K562 (cell line): ENCODE data around the gene GSG1. TPM values are rescaled to one million over a fixed set of nuclear protein-coding genes. Genes with fewer than 3 reads are reported as not detected.

ENCODE experiments used
- ATAC-seq: fragments of 200-7000 bp; cut with Tn5 transposase; 3 replicates; pipeline ENCODE4 v1.9.1; 2020; ENCODE audit warnings: moderate library complexity
- BruUV-seq: library from RNA; stranded (reverse); fragments of 400-500 nt; replicated peaks from 2 replicates; lab custom pipeline; 2021; lab: Mats Ljungman, UMichigan
- CTCF ChIA-PET: fragments of 300-600 bp; formaldehyde crosslinking; extraction: SDS; loops from one replicate; lab custom pipeline; 2021; ENCODE audit warnings: low intra/inter-chr PET ratio; lab: Yijun Ruan, JAX
- POLR2A ChIA-PET: fragments of 300-600, 350-650 bp; sonication (Branson Sonifier 250); formaldehyde crosslinking; extraction: SDS; loops from one replicate; lab custom pipeline; 2021; ENCODE audit warnings: antibody characterized with exemption, inconsistent platforms; lab: Yijun Ruan, JAX
- DNase-seq, 4 experiments: peaks; one replicate each; pipeline versions ENCODE4 v3.0.0 to v3.0.0-alpha.2; 2011 to 2018; ENCODE audit warnings: low spot score in 3 of 4, mixed read lengths in 3 of 4; ENCODE audit errors: extremely low read depth in 1 of 4
- FAIRE-seq: peaks from 2 replicates; lab custom pipeline; 2011; peaks lifted over from hg19 to GRCh38; lab: Jason Lieb, UNC
- H2AFZ ChIP-seq: 2 replicates; pipeline ENCODE4 v1.6.0; 2011; ENCODE audit warnings: low read depth, low read length, control low read depth, inconsistent platforms
- H3K27ac ChIP-seq: fragments of 200-600 bp; 3 replicates; pipeline ENCODE4 v1.8.0; 2011; ENCODE audit warnings: low read depth, mild to moderate bottlenecking, control low read depth, inconsistent platforms, low read length, moderate library complexity, mixed read lengths; ENCODE audit errors: extremely low read depth
- H3K27me3 ChIP-seq, 2 experiments: fragments of 300-600 bp in 1 of 2; 2 replicates in 1 of 2; 3 replicates in 1 of 2; pipeline versions ENCODE4 v1.6.0 to v1.8.0; 2011; ENCODE audit warnings: inconsistent platforms in 2 of 2, low read length in 2 of 2, mild to moderate bottlenecking in 1 of 2, mixed read lengths in 1 of 2, moderate library complexity in 1 of 2; ENCODE audit not compliant: control insufficient read depth in 2 of 2, insufficient read depth in 2 of 2
- H3K36me3 ChIP-seq: fragments of 300-600 bp; 3 replicates; pipeline ENCODE4 v1.8.0; 2011; ENCODE audit warnings: mild to moderate bottlenecking, low read length, inconsistent platforms; ENCODE audit not compliant: control insufficient read depth, insufficient read depth
- H3K4me1 ChIP-seq, 2 experiments: fragments of 200-600 bp in 1 of 2; replicated peaks in 1 of 2; 2 replicates in 1 of 2; 3 replicates in 1 of 2; pipeline versions ENCODE4 v1.5.1 to v1.8.0; 2011; ENCODE audit warnings: inconsistent platforms in 2 of 2, low read length in 2 of 2, mild to moderate bottlenecking in 1 of 2, mixed read lengths in 1 of 2, moderate library complexity in 1 of 2; ENCODE audit not compliant: control insufficient read depth in 2 of 2, insufficient read depth in 2 of 2
- H3K4me2 ChIP-seq: 2 replicates; pipeline ENCODE4 v1.6.1; 2011; ENCODE audit warnings: low read length, control low read depth, inconsistent platforms, mixed read lengths; ENCODE audit not compliant: insufficient read depth
- H3K4me3 ChIP-seq: fragments of 200-600 bp; sonication (generic), shearing (Covaris generic); 2 replicates; pipeline ENCODE4 v1.5.1; 2016; ENCODE audit warnings: control low read depth, inconsistent platforms
- H3K79me2 ChIP-seq: fragments of 200-600 bp; 3 replicates; pipeline ENCODE4 v1.8.0; 2011; ENCODE audit warnings: low read length, inconsistent platforms; ENCODE audit not compliant: control insufficient read depth, insufficient read depth
- H3K9ac ChIP-seq, 2 experiments: 2 replicates each; pipeline versions ENCODE4 v1.6.0 to v1.6.1; 2011; ENCODE audit warnings: low read depth in 2 of 2, low read length in 2 of 2, control low read depth in 1 of 2, inconsistent platforms in 1 of 2, mild to moderate bottlenecking in 1 of 2, mixed read lengths in 1 of 2; ENCODE audit not compliant: insufficient read depth in 1 of 2
- H3K9me1 ChIP-seq: one replicate; pipeline ENCODE4 v1.6.0; 2011; ENCODE audit warnings: inconsistent platforms, mild to moderate bottlenecking, low read length, moderate library complexity; ENCODE audit not compliant: control insufficient read depth, insufficient read depth
- H3K9me3 ChIP-seq: replicated peaks from 2 replicates; pipeline ENCODE4 v1.5.1; 2011; ENCODE audit warnings: low read depth, low read length, inconsistent platforms; ENCODE audit not compliant: control insufficient read depth, insufficient read depth
- H4K20me1 ChIP-seq: replicated peaks from 2 replicates; pipeline ENCODE4 v1.6.1; 2011; ENCODE audit warnings: low read length, inconsistent platforms, mixed read lengths; ENCODE audit not compliant: control insufficient read depth, insufficient read depth
- DNMT1 ChIP-seq: fragments of 450-650 bp; IDR thresholded peaks from 2 replicates; pipeline ENCODE4 v1.6.1; 2016; ENCODE audit warnings: antibody characterized with exemption, mild to moderate bottlenecking
- HIVEP1 ChIP-seq: fragments of 250-450 bp; sonication (Bioruptor Pico); IDR thresholded peaks from 2 replicates; pipeline ENCODE4 v1.4.0; 2020; ENCODE audit warnings: mild to moderate bottlenecking
- MAFG ChIP-seq: fragments of 450-650 bp; conservative IDR thresholded peaks from 2 replicates; pipeline ENCODE4 v1.6.1; 2016; ENCODE audit warnings: missing genetic modification characterization, missing compliant biosample characterization
- MIER1 ChIP-seq: fragments of 450-650 bp; IDR thresholded peaks from 2 replicates; pipeline ENCODE4 v1.6.1; 2016; ENCODE audit warnings: antibody characterized with exemption, mild to moderate bottlenecking, low read depth
- MYBL2 ChIP-seq, 2 experiments: fragments of 450-650 bp in 1 of 2; sonication (generic) in 1 of 2; formaldehyde crosslinking in 1 of 2; IDR thresholded peaks; 2 replicates each; pipeline versions ENCODE4 v1.6.1 to v1.8.1; 2017 to 2022; ENCODE audit warnings: borderline replicate concordance in 1 of 2, inconsistent platforms in 1 of 2, low read depth in 1 of 2, mild to moderate bottlenecking in 1 of 2, missing genetic modification reagents in 1 of 2, moderate library complexity in 1 of 2
- NCOA6 ChIP-seq: fragments of 450-650 bp; IDR thresholded peaks from 2 replicates; pipeline ENCODE4 v1.6.1; 2017; ENCODE audit warnings: mild to moderate bottlenecking
- NONO ChIP-seq, 2 experiments: fragments of 200-400 bp in 1 of 2; fragments of 450-650 bp in 1 of 2; formaldehyde crosslinking in 1 of 2; IDR thresholded peaks; 2 replicates each; pipeline ENCODE4 v1.6.1; 2017; ENCODE audit warnings: low read depth in 2 of 2, mild to moderate bottlenecking in 2 of 2, moderate library complexity in 2 of 2, low read length in 1 of 2
- POLR3A ChIP-seq: IDR thresholded peaks from 2 replicates; pipeline ENCODE4 v1.6.1; 2011; ENCODE audit warnings: borderline replicate concordance, mild to moderate bottlenecking, moderate library complexity; ENCODE audit not compliant: insufficient read length, insufficient read depth; ENCODE audit errors: extremely low read depth
- TAF1 ChIP-seq: IDR thresholded peaks from 2 replicates; pipeline ENCODE4 v1.6.1; 2011; ENCODE audit warnings: mild to moderate bottlenecking, low read length, moderate library complexity; ENCODE audit not compliant: insufficient read depth, control insufficient read depth, severe bottlenecking; ENCODE audit errors: extremely low read depth
- TCFL5 ChIP-seq: fragments of 250-450 bp; sonication (Bioruptor Pico); conservative IDR thresholded peaks from 2 replicates; pipeline ENCODE4 v1.6.1; 2021; ENCODE audit warnings: mild to moderate bottlenecking, moderate library complexity, matching md5 sums
- ZNF41 ChIP-seq: fragments of 250-450 bp; sonication (Bioruptor Pico); conservative IDR thresholded peaks from 2 replicates; pipeline ENCODE4 v1.4.0; 2020; ENCODE audit warnings: mild to moderate bottlenecking
- WGBS: fragments of 100-300 bp; shearing (Covaris generic); methylation state at CpG from one replicate; pipeline ENCODE4 v1.1.6; 2016; ENCODE audit warnings: low coverage, mixed read lengths; ENCODE audit not compliant: insufficient coverage; ENCODE audit errors: missing lambda C conversion rate; 5-methylcytosine and 5-hydroxymethylcytosine counted together
- in situ Hi-C: fragments of 300-500 bp; cut with MboI; formaldehyde crosslinking; loops from 4 replicates; pipeline ENCODE4 v1.15.0; 2018; ENCODE audit warnings: inconsistent platforms, mixed read lengths
- intact Hi-C: fragments of 100-400 bp; cut with micrococcal nuclease; formaldehyde crosslinking; loops from 2 replicates; pipeline ENCODE4 v1.14.2; 2022
- polyA plus RNA-seq, 8 experiments: library from polyadenylated mRNA; depleted of rRNA in 4 of 8; stranded (reverse) in 5 of 8; unstranded in 3 of 8; fragments of >200 nt; fragmentation: Nextera tagmentation in 2 of 8; fragmentation: Illumina TruSeq in 1 of 8; extraction: Ambion mirVana in 2 of 8; extraction: Trizol in 1 of 8; gene quantifications; 2 replicates each; pipeline versions ENCODE4 v1.2.1 to v1.2.3, GENCODE V29; 2011 to 2014; ENCODE audit warnings: inconsistent platforms in 1 of 8, missing spikeins in 1 of 8
- total RNA-seq, 7 experiments: library from RNA; depleted of rRNA in 6 of 7; stranded (reverse); fragments of >200 nt in 6 of 7; fragmentation: Illumina TruSeq in 2 of 7; extraction: Trizol in 2 of 7; gene quantifications; 2 replicates each; pipeline versions ENCODE4 v1.2.1 to v1.2.3, GENCODE V29; 2011 to 2021; ENCODE audit warnings: low replicate concordance in 1 of 7

The GSG1 gene
- total and polyA plus RNA-seq, 9 of the 15 experiments (the other 6 are each of a cell fraction or from before 2014, with no cell fraction given): not detected

DNA sequence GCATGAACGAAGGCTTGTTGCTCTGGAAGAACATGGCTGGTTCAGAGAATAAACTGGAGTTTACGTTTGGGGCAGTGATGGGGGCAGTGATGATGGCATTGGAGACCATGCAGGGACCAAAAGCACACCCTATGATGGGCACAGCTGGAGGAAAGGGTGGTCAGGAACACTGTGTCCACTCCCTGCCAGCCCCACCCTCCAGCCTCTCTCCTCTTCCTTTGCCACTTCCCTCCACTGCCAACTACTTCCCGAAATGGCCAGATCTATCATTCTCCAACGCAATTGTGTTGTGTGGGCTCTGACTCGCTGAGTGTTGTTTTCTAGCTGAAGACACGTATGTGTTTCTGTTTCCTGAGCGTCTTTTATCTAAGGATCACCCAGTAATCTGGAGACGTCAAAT lies 39.3 kb upstream of the GSG1 start (continued):
- TF ChIP-seq POLR3A (no peak), MAFG (tag) (no peak), ZNF41 (no peak), TAF1 (no peak), NONO (IDR thresholded peaks at IDR 0.05; ENCODE audit: low read depth in 2 of 2, low read length in 1 of 2) (no peak), MIER1 (no peak)

- ATAC-seq: no peak
- Histone ChIP-seq H3K36me3 (no peaks in the 10 kb centered on the region), H2AFZ (no peak overlapping the region), H3K4me1 (no peaks in the 10 kb centered on the region), H3K79me2 (no peaks in the 10 kb centered on the region), H3K9me3 (no peaks in the 10 kb centered on the region), H3K4me3 (no peak overlapping the region), H3K9me1 (no peaks in the 10 kb centered on the region), H3K27ac (no peak overlapping the region), H4K20me1 (no peaks in the 10 kb centered on the region), H3K9ac (no peak overlapping the region), H3K4me2 (no peak overlapping the region), H3K27me3 (no peaks in the 10 kb centered on the region)
- DNase-seq: no peak
- POLR2A ChIA-PET: interaction anchor here (1.0 kb wide), 1 partner anchor 27 kb away, joined by 3 read pairs; no protein-coding TSS in a partner anchor
- in situ Hi-C loops (no loop called here), intact Hi-C loops (no loop called here)
- WGBS: 0% methylated on average over 5 of the region's 5 CpGs
- BruUV-seq: no TSS peak
- FAIRE-seq: no peak
- CTCF ChIA-PET: no interaction called here
- TF ChIP-seq MYBL2 (IDR thresholded peaks at IDR 0.05; ENCODE audit: low read depth) (no peak), MYBL2 (CRISPR knock-in tag; IDR thresholded peaks at IDR 0.05; ENCODE audit: borderline replicate concordance) (no peak), TCFL5 (CRISPR knock-in tag) (no peak), HIVEP1 (CRISPR knock-in tag) (no peak), DNMT1 (no peak), NCOA6 (no peak)
Measured at GRCh38 chr12:13141686-13142085, 38.2 kb upstream of the GSG1 start.
